Upper lobe of left lung (tissue), 6 donors: ENCODE results near the gene KIAA1217. TPM values are rescaled to one million over a fixed set of nuclear protein-coding genes. Genes with fewer than 3 reads are reported as not detected.

Experiments
- ATAC-seq, 2 donors: fragments of 200-7000 bp; cut with Tn5 transposase; one replicate each; pipeline ENCODE4 v1.9.1; 2022; ENCODE audit warnings: mild to moderate bottlenecking in 2 of 2, moderate library complexity in 2 of 2; ENCODE audit not compliant: low FRiP score in 2 of 2
- DNase-seq, 2 donors: peaks; one replicate each; pipeline ENCODE4 v3.0.0-alpha.2; 2019 to 2020
- H3K27ac ChIP-seq, 4 donors: fragments of 200-600 bp; sonication (generic); one replicate each; pipeline ENCODE4 v1.5.1; 2016 to 2019
- H3K27me3 ChIP-seq, 4 donors: fragments of 200-600 bp; sonication (generic); one replicate each; pipeline ENCODE4 v1.5.1; 2017 to 2019
- H3K36me3 ChIP-seq, 4 donors: fragments of 200-600 bp; sonication (generic); one replicate each; pipeline ENCODE4 v1.5.1; 2016 to 2019
- H3K4me1 ChIP-seq, 4 donors: fragments of 200-600 bp; sonication (generic); one replicate each; pipeline ENCODE4 v1.5.1; 2018 to 2019
- H3K4me3 ChIP-seq, 4 donors: fragments of 200-600 bp; sonication (generic); one replicate each; pipeline ENCODE4 v1.5.1; 2017 to 2019; ENCODE audit warnings: mild to moderate bottlenecking in 2 of 4, moderate library complexity in 1 of 4
- H3K9me3 ChIP-seq, 4 donors: fragments of 200-600 bp; sonication (generic); one replicate each; pipeline ENCODE4 v1.5.1; 2018 to 2019
- EP300 ChIP-seq, 4 donors: sonication (generic); formaldehyde crosslinking; IDR thresholded peaks; one replicate each; pipeline ENCODE4 v1.5.1; 2017; ENCODE audit warnings: antibody characterized with exemption in 4 of 4, control low read depth in 2 of 4
- POLR2A ChIP-seq, 4 donors: fragments of 450-650 bp; IDR thresholded peaks; one replicate each; pipeline ENCODE4 v1.5.1; 2016 to 2017; ENCODE audit warnings: antibody characterized with exemption in 4 of 4, mild to moderate bottlenecking in 2 of 4
- POLR2AphosphoS5 ChIP-seq, 2 donors: sonication (generic); formaldehyde crosslinking; IDR thresholded peaks; one replicate each; pipeline ENCODE4 v1.5.1; 2017; ENCODE audit warnings: antibody characterized with exemption in 2 of 2
- WGBS, 2 donors: methylation state at CpG; one replicate each; pipeline ENCODE4 v1.1.5; 2017 to 2018; 5-methylcytosine and 5-hydroxymethylcytosine counted together
- total RNA-seq, 6 donors: library from RNA; depleted of rRNA in 4 of 6; stranded (reverse); fragments of >200 nt in 4 of 6; gene quantifications; one replicate each; pipeline versions ENCODE4 v1.1.0 to v1.2.1, GENCODE V29; 2016 to 2021
- TF ChIP-seq, protein P1 (sequence below), 6 experiments: fragments of 450-650 bp in 4 of 6; fragments of 200-600 bp in 2 of 6; sonication (generic) in 2 of 6; IDR thresholded peaks; one replicate each; pipeline ENCODE4 v1.5.1; 2016 to 2019; ENCODE audit warnings: antibody characterized with exemption in 6 of 6
- donor health status: DM: no; HTN: no; CAD: no; lungs with moderate emphysema.
- donor health status: DM: no; HTN: yes; CAD: no; lungs with severe emphysema.

Gene KIAA1217
- total RNA-seq, 6 donors from 2014 or later: 18.4 to 109 (median 41.0) TPM

DNA sequence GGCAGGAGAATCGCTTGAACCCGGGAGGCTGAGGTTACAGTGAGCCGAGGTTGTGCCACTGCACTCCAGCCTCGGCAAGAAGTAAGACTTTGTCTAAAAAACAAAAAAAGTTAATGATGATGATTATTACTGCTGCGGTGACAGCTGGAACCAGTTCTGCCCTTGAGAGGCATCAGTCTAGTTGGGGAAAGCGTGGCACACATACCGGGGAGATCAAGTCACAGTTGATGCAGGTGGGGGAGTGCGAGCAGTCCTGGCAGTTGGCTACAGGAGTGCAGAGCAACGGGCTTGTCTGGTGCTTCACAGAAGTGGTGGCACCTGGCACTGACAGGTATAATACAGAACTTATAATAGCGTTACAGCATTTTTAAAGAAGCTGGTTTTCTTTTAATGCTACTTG, 341.7 kb downstream of the KIAA1217 start:
- Histone ChIP-seq H3K9me3 (no peaks in the 10 kb centered on the region), H3K27me3 (no peaks in the 10 kb centered on the region), H3K4me3 (no peak overlapping the region), H3K27ac (no peak overlapping the region), H3K36me3 (peaks cover 0 to 12% (median 2%) of the 10 kb centered on the region in 4 donors), H3K4me1 (no peaks in the 10 kb centered on the region)
- 84 to 89% methylated on average over 10 of the region's 10 CpGs for WGBS, 2 donors
- DNase-seq (no peak), ATAC-seq (no peak)
- no peak for TF ChIP-seq EP300 (IDR thresholded peaks at IDR 0.05)
- TF ChIP-seq POLR2AphosphoS5 (IDR thresholded peaks at IDR 0.05): no peak
- TF ChIP-seq, protein P1, sequence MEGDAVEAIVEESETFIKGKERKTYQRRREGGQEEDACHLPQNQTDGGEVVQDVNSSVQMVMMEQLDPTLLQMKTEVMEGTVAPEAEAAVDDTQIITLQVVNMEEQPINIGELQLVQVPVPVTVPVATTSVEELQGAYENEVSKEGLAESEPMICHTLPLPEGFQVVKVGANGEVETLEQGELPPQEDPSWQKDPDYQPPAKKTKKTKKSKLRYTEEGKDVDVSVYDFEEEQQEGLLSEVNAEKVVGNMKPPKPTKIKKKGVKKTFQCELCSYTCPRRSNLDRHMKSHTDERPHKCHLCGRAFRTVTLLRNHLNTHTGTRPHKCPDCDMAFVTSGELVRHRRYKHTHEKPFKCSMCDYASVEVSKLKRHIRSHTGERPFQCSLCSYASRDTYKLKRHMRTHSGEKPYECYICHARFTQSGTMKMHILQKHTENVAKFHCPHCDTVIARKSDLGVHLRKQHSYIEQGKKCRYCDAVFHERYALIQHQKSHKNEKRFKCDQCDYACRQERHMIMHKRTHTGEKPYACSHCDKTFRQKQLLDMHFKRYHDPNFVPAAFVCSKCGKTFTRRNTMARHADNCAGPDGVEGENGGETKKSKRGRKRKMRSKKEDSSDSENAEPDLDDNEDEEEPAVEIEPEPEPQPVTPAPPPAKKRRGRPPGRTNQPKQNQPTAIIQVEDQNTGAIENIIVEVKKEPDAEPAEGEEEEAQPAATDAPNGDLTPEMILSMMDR (IDR thresholded peaks at IDR 0.05): no peak
- no peak for TF ChIP-seq POLR2A (IDR thresholded peaks at IDR 0.05)

DNA sequence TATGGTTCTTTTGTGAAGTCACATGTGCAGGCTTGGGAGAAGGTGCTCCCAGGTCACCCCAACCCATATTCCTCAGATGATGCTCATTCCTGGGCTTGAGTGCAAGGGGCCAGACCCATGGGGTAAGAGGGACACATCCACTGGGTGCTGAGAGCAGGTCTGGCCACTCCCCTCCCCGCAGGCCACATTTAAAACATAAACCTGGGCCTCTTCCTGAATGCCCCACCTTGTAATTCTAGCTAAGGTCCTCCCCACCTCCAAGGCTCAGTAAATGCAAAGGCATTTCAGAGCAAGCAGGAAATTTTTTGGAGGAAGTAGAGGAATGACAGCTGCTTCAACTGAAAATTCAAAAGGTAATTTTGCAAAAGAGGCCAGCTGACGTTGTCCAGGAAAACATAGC, 342.2 kb downstream of the KIAA1217 start:
- no peak overlapping the region for H3K4me3 ChIP-seq
- ATAC-seq (no peak), DNase-seq (no peak)
- H3K4me1 ChIP-seq: no peaks in the 10 kb centered on the region
- TF ChIP-seq POLR2AphosphoS5 (IDR thresholded peaks at IDR 0.05) (no peak), EP300 (IDR thresholded peaks at IDR 0.05) (no peak), POLR2A (IDR thresholded peaks at IDR 0.05) (no peak)
- TF ChIP-seq, protein P1 (IDR thresholded peaks at IDR 0.05): no peak
- 37 to 60% methylated on average over 2 of the region's 2 CpGs for WGBS, 2 donors
- H3K27me3 ChIP-seq: no peaks in the 10 kb centered on the region
- no peak overlapping the region for H3K27ac ChIP-seq
- peaks cover 0 to 8% (median 0%) of the 10 kb centered on the region in 4 donors for H3K36me3 ChIP-seq
- H3K9me3 ChIP-seq: no peaks in the 10 kb centered on the region

DNA sequence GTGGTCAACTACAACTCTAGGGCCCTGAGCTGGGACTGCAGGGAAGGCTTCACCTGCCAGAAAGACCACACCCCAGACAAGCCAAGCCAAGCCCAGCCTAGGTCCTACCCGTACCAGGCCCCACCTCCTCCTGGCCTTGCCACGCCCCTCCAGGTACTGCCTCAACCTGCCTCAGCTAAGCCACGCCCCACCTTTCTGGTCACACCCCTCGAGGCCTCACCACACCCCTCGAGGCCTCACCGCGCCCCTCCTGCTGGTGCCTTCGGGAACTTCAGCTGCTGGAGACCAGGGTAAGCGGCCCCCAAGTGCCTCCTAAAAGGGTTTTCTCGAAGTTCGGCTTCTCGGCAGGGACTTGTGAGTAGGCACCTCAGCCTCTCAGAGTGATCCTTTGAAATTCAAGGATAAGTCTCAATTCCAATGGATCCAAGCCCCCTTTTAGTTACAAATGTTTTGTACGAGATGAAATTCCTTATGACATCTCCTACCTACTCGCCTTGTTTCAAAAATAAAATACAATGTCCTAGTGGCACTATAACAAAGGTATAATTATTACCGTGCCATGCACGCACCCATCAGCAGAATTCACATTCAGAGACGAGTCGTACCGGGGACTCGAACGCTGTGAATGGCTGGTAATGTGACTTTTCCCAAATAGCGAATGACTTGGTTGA, 343.5 kb downstream of the KIAA1217 start:
- no peaks in the 10 kb centered on the region for H3K27me3 ChIP-seq
- peaks cover 0 to 7% (median 4%) of the 10 kb centered on the region in 4 donors for H3K4me1 ChIP-seq
- H3K27ac ChIP-seq: no peak overlapping the region
- H3K9me3 ChIP-seq: no peaks in the 10 kb centered on the region
- WGBS, 2 donors: 55 to 63% methylated on average over 18 to 21 of the region's 22 CpGs
- ATAC-seq (peak; percentile 25 to 62), DNase-seq (peak; percentile 52 to 74)
- peaks cover 0 to 6% (median 0%) of the 10 kb centered on the region in 4 donors for H3K36me3 ChIP-seq
- H3K4me3 ChIP-seq: no peak overlapping the region
- TF ChIP-seq EP300 (IDR thresholded peaks at IDR 0.05): no peak
- TF ChIP-seq, protein P1 (IDR thresholded peaks at IDR 0.05): peak in 5 of 6 experiments; percentile 18 to 57 (median 34)

DNA sequence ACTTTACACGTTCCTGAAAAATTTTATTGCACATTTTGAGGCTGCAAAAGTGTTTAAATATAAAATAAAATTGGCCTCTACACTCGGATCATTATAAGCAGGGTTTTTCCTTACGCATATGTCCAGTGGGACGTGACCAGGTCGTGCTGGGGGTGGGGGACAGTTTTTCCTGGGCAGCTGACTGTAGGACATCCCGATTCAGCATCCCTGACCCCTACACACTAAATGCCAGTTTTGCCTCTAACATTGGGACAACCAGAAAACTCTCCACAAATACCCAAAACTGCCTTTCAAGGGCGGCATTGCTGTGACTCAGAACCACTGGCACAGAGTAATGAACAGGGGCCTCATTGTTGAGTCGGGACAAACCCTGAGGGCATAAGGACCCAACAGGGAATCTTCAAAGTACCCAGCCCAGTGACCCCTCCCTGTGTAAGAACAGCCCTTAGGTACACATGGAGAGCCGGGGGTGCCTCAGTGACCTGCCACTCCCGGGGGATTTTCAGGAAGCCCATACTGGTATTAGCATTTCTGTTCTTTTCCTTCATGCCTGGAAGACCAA, 344.2 kb downstream of the KIAA1217 start:
- DNase-seq (no peak), ATAC-seq (no peak)
- peaks cover 0 to 7% (median 4%) of the 10 kb centered on the region in 4 donors for H3K4me1 ChIP-seq
- peaks cover 0 to 6% (median 0%) of the 10 kb centered on the region in 4 donors for H3K36me3 ChIP-seq
- TF ChIP-seq POLR2A (IDR thresholded peaks at IDR 0.05): no peak
- TF ChIP-seq, protein P1 (IDR thresholded peaks at IDR 0.05): no peak
- no peak for TF ChIP-seq EP300 (IDR thresholded peaks at IDR 0.05)
- no peak for TF ChIP-seq POLR2AphosphoS5 (IDR thresholded peaks at IDR 0.05)
- no peaks in the 10 kb centered on the region for H3K9me3 ChIP-seq
- H3K27ac ChIP-seq: no peak overlapping the region
- no peaks in the 10 kb centered on the region for H3K27me3 ChIP-seq
- no peak overlapping the region for H3K4me3 ChIP-seq
- WGBS, 2 donors: 62 to 71% methylated on average over 10 of the region's 10 CpGs
